IMR-90 (cell line): ENCODE measurements around the gene IFNLR1. TPM values are rescaled to one million over a fixed set of nuclear protein-coding genes. Genes with fewer than 3 reads are reported as not detected.

Source experiments
- ATAC-seq: fragments of 200-7000 bp; cut with Tn5 transposase; 2 replicates; pipeline ENCODE4 v1.9.1; 2020; ENCODE audit warnings: low read depth, mild to moderate bottlenecking, moderate library complexity
- BruUV-seq: library from RNA; stranded (reverse); fragments of 400-500 nt; replicated peaks from 2 replicates; lab custom pipeline; 2021; lab: Mats Ljungman, UMichigan
- CTCF ChIA-PET: fragments of 300-600 bp; formaldehyde crosslinking; extraction: SDS; loops from one replicate; lab custom pipeline; 2021; ENCODE audit warnings: antibody characterized with exemption; lab: Yijun Ruan, JAX
- POLR2A ChIA-PET: fragments of 300-600 bp; sonication (Branson Sonifier 250); formaldehyde crosslinking; loops from one replicate; lab custom pipeline; 2022; ENCODE audit warnings: antibody characterized with exemption; ENCODE audit not compliant: unreplicated experiment; lab: Charles Lee
- DNase-seq: peaks from one replicate; pipeline ENCODE4 v3.0.0; 2013
- H2AFZ ChIP-seq: replicated peaks from 2 replicates; pipeline ENCODE3; 2013; ENCODE audit warnings: low read length, mild to moderate bottlenecking; ENCODE audit not compliant: poor library complexity
- H2AK5ac ChIP-seq: 2 replicates; pipeline ENCODE4 v1.6.1; 2013; ENCODE audit warnings: low read depth, low read length, inconsistent platforms
- H2AK9ac ChIP-seq: replicated peaks from 2 replicates; pipeline ENCODE3; 2013; ENCODE audit warnings: mild to moderate bottlenecking, low read depth, low read length, moderate library complexity; ENCODE audit not compliant: poor library complexity
- H2BK120ac ChIP-seq: 2 replicates; pipeline ENCODE4 v1.6.1; 2013; ENCODE audit warnings: low read depth, low read length, inconsistent platforms
- H2BK15ac ChIP-seq: 3 replicates; pipeline ENCODE4 v1.6.1; 2013; ENCODE audit warnings: low read depth, low read length, inconsistent platforms
- H2BK20ac ChIP-seq: 2 replicates; pipeline ENCODE4 v1.6.1; 2013; ENCODE audit warnings: low read depth, mild to moderate bottlenecking, inconsistent platforms, low read length, moderate library complexity
- H2BK5ac ChIP-seq: 2 replicates; pipeline ENCODE4 v1.6.1; 2013; ENCODE audit warnings: mild to moderate bottlenecking, low read depth, low read length, inconsistent platforms; ENCODE audit not compliant: poor library complexity, severe bottlenecking
- H3K14ac ChIP-seq: replicated peaks from 2 replicates; pipeline ENCODE4 v1.6.1; 2013; ENCODE audit warnings: low read depth, low read length, inconsistent platforms
- H3K18ac ChIP-seq: 2 replicates; pipeline ENCODE4 v1.6.1; 2013; ENCODE audit warnings: low read depth, low read length, control low read depth
- H3K23ac ChIP-seq: 2 replicates; pipeline ENCODE4 v1.6.1; 2013; ENCODE audit warnings: low read depth, low read length, inconsistent platforms
- H3K27ac ChIP-seq: 2 replicates; pipeline ENCODE4 v1.5.1; 2013; ENCODE audit warnings: mild to moderate bottlenecking, control low read depth, low read length; ENCODE audit not compliant: insufficient read depth
- H3K27me3 ChIP-seq: 2 replicates; pipeline ENCODE4 v1.6.1; 2013; ENCODE audit warnings: low read length; ENCODE audit not compliant: control insufficient read depth, insufficient read depth
- H3K36me3 ChIP-seq: 2 replicates; pipeline ENCODE4 v1.6.1; 2013; ENCODE audit warnings: low read length, mixed read lengths; ENCODE audit not compliant: control insufficient read depth, insufficient read depth
- H3K4ac ChIP-seq: 2 replicates; pipeline ENCODE4 v1.6.1; 2013; ENCODE audit warnings: low read depth, low read length, inconsistent platforms
- H3K4me1 ChIP-seq: 2 replicates; pipeline ENCODE4 v1.6.1; 2013; ENCODE audit warnings: low read length, mixed read lengths; ENCODE audit not compliant: control insufficient read depth, insufficient read depth
- H3K4me2 ChIP-seq: 2 replicates; pipeline ENCODE4 v1.6.1; 2013; ENCODE audit warnings: low read depth, mild to moderate bottlenecking, control low read depth, low read length, moderate library complexity
- H3K4me3 ChIP-seq: 2 replicates; pipeline ENCODE4 v1.5.1; 2013; ENCODE audit warnings: low read depth, mild to moderate bottlenecking, control low read depth, low read length, moderate library complexity; ENCODE audit not compliant: insufficient read depth
- H3K56ac ChIP-seq: 2 replicates; pipeline ENCODE4 v1.6.1; 2013; ENCODE audit warnings: low read length, inconsistent platforms; ENCODE audit not compliant: insufficient read depth; ENCODE audit errors: extremely low read depth
- H3K79me1 ChIP-seq, 2 experiments: 2 replicates each; pipeline ENCODE4 v1.6.1; 2013; ENCODE audit warnings: low read length in 2 of 2, inconsistent platforms in 1 of 2, low read depth in 1 of 2
- H3K9ac ChIP-seq: 2 replicates; pipeline ENCODE4 v1.6.1; 2013; ENCODE audit warnings: low read depth, low read length, control low read depth
- H3K9me1 ChIP-seq: 2 replicates; pipeline ENCODE4 v1.6.1; 2013; ENCODE audit warnings: low read length, inconsistent platforms; ENCODE audit not compliant: insufficient read depth
- H3K9me3 ChIP-seq: 2 replicates; pipeline ENCODE4 v1.6.1; 2013; ENCODE audit warnings: low read length; ENCODE audit not compliant: control insufficient read depth, insufficient read depth
- H4K20me1 ChIP-seq: 2 replicates; pipeline ENCODE4 v1.6.1; 2013; ENCODE audit warnings: low read length, inconsistent platforms; ENCODE audit not compliant: insufficient read depth
- H4K5ac ChIP-seq: 2 replicates; pipeline ENCODE4 v1.6.1; 2013; ENCODE audit warnings: mild to moderate bottlenecking, low read depth, low read length, control low read depth
- H4K8ac ChIP-seq, 2 experiments: 2 replicates each; pipeline ENCODE4 v1.6.1; 2013; ENCODE audit warnings: low read depth in 2 of 2, low read length in 2 of 2, control low read depth in 1 of 2, inconsistent platforms in 1 of 2
- H4K91ac ChIP-seq: 2 replicates; pipeline ENCODE4 v1.6.1; 2013; ENCODE audit warnings: low read depth, low read length, inconsistent platforms; ENCODE audit not compliant: insufficient read depth
- BHLHE40 ChIP-seq: fragments of 150-350 bp; IDR thresholded peaks from 2 replicates; pipeline ENCODE4 v1.6.1; 2016; ENCODE audit warnings: mild to moderate bottlenecking, low read depth, low read length
- CHD1 ChIP-seq: IDR thresholded peaks from 2 replicates; pipeline ENCODE4 v1.6.1; 2012; ENCODE audit warnings: low read depth, low read length, improper control_type of control experiment
- FOS ChIP-seq: fragments of 150-350 bp; IDR thresholded peaks from 2 replicates; pipeline ENCODE4 v1.6.1; 2016; ENCODE audit warnings: low read depth, low read length
- MAFK ChIP-seq: IDR thresholded peaks from 2 replicates; pipeline ENCODE4 v1.6.1; 2012; ENCODE audit warnings: low read depth, low read length, improper control_type of control experiment
- MAZ ChIP-seq: IDR thresholded peaks from 2 replicates; pipeline ENCODE4 v1.6.1; 2012; ENCODE audit warnings: low read depth, mild to moderate bottlenecking, low read length, improper control_type of control experiment, moderate library complexity, borderline replicate concordance
- MXI1 ChIP-seq: IDR thresholded peaks from 2 replicates; pipeline ENCODE4 v1.6.1; 2012; ENCODE audit warnings: low read depth, mild to moderate bottlenecking, low read length, moderate library complexity, borderline replicate concordance
- RCOR1 ChIP-seq: IDR thresholded peaks from 2 replicates; pipeline ENCODE4 v1.6.1; 2012; ENCODE audit warnings: mild to moderate bottlenecking, low read length, improper control_type of control experiment; ENCODE audit not compliant: insufficient replicate concordance
- RFX5 ChIP-seq: IDR thresholded peaks from 2 replicates; pipeline ENCODE4 v1.8.0; 2012; ENCODE audit warnings: low read depth, mild to moderate bottlenecking, low read length, moderate library complexity
- WGBS, 2 experiments: methylation state at CpG; one replicate each; pipeline versions ENCODE4 v1.1.5 to v1.1.7; 2013; ENCODE audit warnings: missing lambda C conversion rate in 2 of 2; ENCODE audit not compliant: insufficient read length in 1 of 2; ENCODE audit errors: extremely low coverage in 2 of 2; 5-methylcytosine and 5-hydroxymethylcytosine counted together
- dilution Hi-C: fragments of 300-500 bp; cut with HindIII; formaldehyde crosslinking; loops from one replicate; pipeline ENCODE4 v1.14.3; 2018; ENCODE audit warnings: low sequenced_read_pairs; ENCODE audit not compliant: unreplicated experiment
- in situ Hi-C: fragments of 300-500 bp; cut with MboI; formaldehyde crosslinking; loops from 3 replicates; pipeline ENCODE4 v1.14.3; 2019; ENCODE audit warnings: low sequenced_read_pairs, inconsistent platforms, mixed read lengths
- intact Hi-C: fragments of 100-400 bp; cut with micrococcal nuclease; formaldehyde crosslinking; loops from 2 replicates; pipeline ENCODE4 v1.10.0; 2022
- polyA plus RNA-seq, 3 experiments: library from polyadenylated mRNA; depleted of rRNA; stranded (reverse); fragments of >200 nt; gene quantifications; 2 replicates each; pipeline ENCODE4 v1.2.3, GENCODE V29; 2012; ENCODE audit warnings: low replicate concordance in 1 of 3
- total RNA-seq: library from RNA; depleted of rRNA; stranded (reverse); fragments of >200 nt; gene quantifications from 2 replicates; pipeline ENCODE4 v1.2.3, GENCODE V29; 2012
- TF ChIP-seq, protein P1 (sequence below): fragments of 150-350 bp; IDR thresholded peaks from 2 replicates; pipeline ENCODE4 v1.6.1; 2017; ENCODE audit warnings: mild to moderate bottlenecking, antibody characterized with exemption, low read length, low read depth

The IFNLR1 gene
- total and polyA plus RNA-seq, 2 of the 4 experiments (the other 2 are of a cell fraction): not detected

DNA sequence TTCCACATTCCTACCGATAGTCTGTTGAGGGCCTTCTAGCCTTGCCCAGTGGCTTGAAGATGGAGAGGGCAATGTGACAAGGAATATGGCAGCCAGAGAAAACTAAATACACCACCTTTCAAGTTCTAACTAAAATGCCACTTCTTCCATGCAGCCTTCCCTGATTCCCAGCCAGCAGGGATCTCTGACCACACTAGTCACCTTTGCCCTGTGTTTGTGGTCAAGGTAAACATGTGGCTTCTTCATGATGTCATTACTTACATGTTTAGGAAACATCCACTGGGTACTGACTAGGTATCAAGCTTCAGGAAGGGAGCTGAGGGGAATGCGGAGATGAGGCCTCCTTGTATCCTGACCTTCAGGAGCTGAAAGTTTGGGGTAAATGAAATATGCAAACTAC, 21.6 kb downstream of the IFNLR1 start:
- Histone ChIP-seq H3K56ac (no peak overlapping the region), H4K20me1 (no peaks in the 10 kb centered on the region), H3K4me2 (no peak overlapping the region), H3K4me3 (no peak overlapping the region), H3K27ac (no peak overlapping the region), H3K9me3 (0 out of 2 replicates have a peak, but pooled peaks cover 2% of the 10 kb centered on the region), H3K9me1 (no peaks in the 10 kb centered on the region; the same call in 1 of the 2 replicates), H3K4ac (no peak overlapping the region), H3K36me3 (no peaks in the 10 kb centered on the region), H3K27me3 (peaks cover 61% of the 10 kb centered on the region), H2BK20ac (no peak overlapping the region), H2AK9ac (no peak overlapping the region), H3K23ac (no peak overlapping the region), H3K4me1 (no peaks in the 10 kb centered on the region), H2BK15ac (no peak overlapping the region), H4K91ac (no peak overlapping the region), H3K79me1 (no peaks in the 10 kb centered on the region), H3K9ac (no peak overlapping the region), H2AFZ (no peak overlapping the region), H3K18ac (no peak overlapping the region), H2BK120ac (no peak overlapping the region), H2BK5ac (no peak overlapping the region), H2AK5ac (no peak overlapping the region), H4K5ac (no peak overlapping the region), H4K8ac (no peak overlapping the region), H3K14ac (no peak overlapping the region)
- ATAC-seq (no peak), DNase-seq (no peak)
- TF ChIP-seq MXI1 (no peak), BHLHE40 (no peak), RFX5 (no peak), MAZ (no peak), CHD1 (no peak), FOS (no peak), MAFK (no peak), RCOR1 (no peak)
- TF ChIP-seq, protein P1, sequence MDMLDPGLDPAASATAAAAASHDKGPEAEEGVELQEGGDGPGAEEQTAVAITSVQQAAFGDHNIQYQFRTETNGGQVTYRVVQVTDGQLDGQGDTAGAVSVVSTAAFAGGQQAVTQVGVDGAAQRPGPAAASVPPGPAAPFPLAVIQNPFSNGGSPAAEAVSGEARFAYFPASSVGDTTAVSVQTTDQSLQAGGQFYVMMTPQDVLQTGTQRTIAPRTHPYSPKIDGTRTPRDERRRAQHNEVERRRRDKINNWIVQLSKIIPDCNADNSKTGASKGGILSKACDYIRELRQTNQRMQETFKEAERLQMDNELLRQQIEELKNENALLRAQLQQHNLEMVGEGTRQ: no peak
- POLR2A ChIA-PET: no interaction called here
- WGBS, 2 experiments: 80% methylated on average over 1 of the region's 2 CpGs; no CpG with 5 or more reads in 1 of the 2 experiments
- CTCF ChIA-PET: no interaction called here
- BruUV-seq: no TSS peak
- dilution Hi-C loops: no loop called here
- intact Hi-C loops: no loop called here
- in situ Hi-C loops: no loop called here
